GM20431 (cell line): Measurements from ENCODE around the gene WDR27.
"Not testable (repeated sequence)": the region's sequence is repeated elsewhere in the genome, so short reads cannot be mapped to it uniquely, and the experiment has no call there.

ENCODE experiments used
- in situ Hi-C: fragments of 300-500 bp; cut with MseI, MboI; formaldehyde crosslinking; loops from one replicate; pipeline ENCODE4 v1.15.0; 2020; ENCODE audit warnings: low sequenced_read_pairs; ENCODE audit not compliant: unreplicated experiment

The WDR27 gene

DNA sequence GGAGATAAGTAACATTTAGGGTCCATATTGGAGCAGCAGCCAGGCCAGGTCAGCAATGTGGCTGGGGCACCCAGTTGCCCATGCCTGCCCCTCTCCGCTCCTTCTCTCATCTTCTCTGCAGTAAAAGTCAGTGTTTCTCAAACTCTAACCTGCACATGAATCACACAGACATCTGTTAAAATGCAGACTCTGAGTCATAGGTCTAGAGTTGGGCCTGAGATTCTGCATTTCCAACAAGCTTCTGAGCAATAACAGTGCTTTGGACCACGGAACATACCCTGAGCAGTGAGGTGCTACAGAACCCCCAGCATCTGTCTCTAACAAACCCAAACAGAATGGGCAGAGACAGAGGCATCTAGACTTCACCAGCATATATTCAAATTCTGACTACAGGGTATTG lies 12.3 kb upstream of the WDR27 start:
- in situ Hi-C loops, result no loop called here

DNA sequence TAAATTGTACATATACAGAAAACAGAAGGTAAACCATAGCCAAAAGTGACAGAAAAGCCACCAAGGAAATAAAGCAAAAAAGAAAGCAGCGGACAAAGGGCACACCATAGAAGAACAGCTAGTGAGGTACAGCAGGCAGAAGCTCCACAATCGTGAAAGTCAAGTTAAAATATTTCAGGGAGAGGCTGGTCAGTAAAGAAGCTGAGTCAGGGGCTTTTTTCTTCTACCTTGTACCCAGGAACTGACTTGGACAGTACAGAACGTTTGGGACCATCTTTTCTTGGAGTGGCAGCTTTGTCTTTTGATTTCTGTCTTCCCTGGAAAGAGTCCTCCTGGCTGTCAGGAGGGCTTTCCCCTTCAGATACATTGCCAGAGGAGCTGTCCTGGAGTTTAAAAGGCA lies 8.2 kb upstream of the WDR27 start:
- in situ Hi-C loops, result no loop called here

DNA sequence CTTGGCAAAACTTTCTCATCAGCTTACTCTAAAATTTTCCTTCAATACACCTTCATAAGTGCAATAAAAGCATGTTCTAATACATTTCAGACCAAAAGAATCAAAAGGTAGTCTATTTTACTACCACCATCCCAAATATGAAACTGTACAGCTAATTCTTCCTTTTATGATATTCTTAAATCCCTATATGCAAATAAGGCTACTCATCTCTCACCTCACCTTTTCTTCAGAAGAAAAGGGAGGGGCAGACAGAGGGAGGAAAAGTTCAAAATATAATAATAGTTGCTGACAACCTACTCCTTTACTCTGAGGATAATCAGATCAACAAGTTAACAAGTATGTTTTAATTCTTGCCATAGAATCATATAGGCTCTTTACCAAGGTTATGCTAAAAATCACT lies 7.5 kb upstream of the WDR27 start:
- in situ Hi-C loops, result no loop called here

DNA sequence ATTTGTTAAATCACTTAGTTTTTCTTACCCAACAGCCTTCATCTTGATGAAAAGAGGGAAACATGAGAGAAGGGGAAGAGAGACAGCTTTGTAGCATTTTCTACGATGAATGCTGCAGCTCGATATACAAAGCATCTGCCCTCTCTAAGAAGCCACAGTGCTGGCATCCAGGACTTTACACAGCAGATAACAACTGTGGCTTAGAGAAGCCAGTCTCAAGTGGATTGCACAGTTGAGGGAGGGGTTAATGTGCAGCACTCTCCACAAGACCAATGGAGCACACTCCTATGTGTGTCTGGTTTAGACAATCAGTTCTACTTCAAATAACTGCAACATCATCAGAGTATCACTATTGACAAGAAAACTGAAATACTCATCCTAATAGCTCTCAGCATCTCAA lies 5.9 kb upstream of the WDR27 start:
- in situ Hi-C loops, result no loop called here

DNA sequence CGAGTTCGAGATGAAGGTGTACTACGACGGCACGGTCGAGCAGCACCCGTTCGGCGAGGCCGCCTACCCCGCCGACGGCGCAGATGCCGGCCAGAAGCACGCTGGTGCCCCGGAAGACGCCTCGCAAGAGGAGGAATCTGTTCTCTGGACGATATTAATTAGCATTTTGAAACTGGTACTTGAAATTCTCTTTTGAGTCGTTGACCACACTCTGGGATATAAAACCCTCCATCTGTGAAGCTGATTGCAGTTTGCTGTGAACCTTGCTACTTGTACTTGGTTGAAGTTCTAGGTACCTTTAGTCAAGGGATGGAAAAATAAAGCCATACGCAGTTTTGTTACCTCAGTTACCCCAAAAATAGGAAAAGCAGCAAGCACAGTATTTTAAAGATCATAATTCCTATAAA lies 1.0 kb upstream of the WDR27 start:
- in situ Hi-C loops, result no loop called here

DNA sequence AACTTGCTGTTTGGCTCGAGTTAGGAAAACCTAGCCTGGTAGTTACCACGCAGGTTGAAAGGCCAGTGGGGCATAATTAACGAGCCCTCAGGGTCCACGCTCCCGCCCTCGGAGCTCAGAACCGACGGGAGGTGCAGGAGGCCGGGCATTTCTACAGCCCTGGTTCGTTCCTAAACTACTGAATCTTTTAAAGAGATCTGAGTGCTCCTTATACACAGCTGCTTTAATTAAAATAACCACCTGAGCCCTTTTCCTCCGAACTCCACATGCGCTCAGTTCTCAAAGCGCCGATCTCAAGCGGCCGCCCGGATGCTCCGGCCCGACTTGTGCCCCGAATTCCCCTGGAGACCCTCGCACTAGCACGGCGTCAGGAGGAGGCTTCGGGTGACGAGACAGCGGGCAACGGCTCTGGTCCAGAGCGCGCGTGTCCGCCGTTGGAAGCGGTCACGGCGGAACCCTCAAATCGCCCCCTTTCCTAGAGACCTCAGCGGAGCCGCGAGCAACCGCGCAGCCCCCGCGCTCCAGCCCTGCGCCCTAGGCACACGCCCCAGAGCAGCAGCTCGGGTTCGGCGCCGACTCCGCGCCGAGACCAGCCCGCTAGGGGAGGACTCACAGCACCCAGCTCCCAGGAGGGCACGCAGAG lies 397 bp downstream of the WDR27 start:
- in situ Hi-C loops, result no loop called here

DNA sequence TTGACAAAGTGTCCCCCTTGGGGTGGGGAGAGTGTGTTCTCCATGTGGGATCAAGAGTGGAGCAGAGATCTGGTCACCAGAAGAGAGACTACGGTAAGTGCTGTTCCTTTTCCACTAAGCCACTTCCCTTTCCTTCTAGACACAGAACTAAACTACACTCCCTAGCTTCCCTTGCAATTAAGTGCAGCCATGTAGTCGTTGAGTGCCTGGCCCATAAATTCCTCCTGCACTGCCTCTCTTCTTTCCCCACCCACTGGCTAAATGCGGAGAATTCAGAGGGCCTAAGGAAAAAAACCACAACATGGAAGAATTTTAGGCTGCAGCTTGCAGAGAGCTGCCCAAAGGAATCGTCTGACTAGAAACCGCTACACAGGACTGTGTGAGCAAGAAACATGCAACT lies 1.5 kb downstream of the WDR27 start:
- in situ Hi-C loops, result no loop called here

DNA sequence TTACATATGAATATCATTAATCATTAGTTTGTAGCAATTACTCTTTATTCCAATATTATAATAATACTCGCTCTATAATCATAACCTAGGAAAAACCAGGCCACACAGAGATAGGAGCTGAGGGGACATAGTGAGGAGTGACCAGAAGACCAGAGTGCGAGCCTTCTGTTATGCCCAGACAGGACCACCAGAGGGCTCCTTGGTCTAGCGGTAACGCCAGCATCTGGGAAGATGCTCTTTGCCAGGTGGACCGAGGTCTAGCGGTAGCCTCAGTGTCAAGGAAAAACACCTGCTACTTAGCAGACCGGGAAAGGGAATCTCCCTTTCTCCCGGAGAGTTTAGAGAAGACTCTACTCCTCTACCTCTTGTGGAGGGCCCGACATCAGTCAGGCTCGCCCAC lies 4.7 kb downstream of the WDR27 start:
- in situ Hi-C loops, result not testable (repeated sequence)

DNA sequence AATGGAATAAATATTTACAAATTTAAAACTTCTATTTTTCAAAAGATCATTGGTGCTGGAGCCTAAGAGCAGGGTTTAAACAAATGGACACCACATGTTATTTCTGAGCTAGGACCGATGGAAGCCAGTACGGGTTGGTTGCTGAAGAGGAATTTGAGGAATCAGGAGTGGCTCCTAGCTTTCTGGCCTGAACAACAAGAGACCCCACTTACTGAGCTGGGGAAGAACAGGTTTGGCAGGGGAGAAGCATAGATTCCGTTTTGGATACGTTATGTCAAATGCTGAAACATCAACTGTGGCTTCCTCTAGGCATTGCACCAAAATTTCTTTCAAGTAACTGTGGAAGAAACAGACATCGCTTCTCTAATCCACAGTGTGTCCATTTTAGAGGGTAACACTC lies 6.7 kb downstream of the WDR27 start:
- in situ Hi-C loops, result no loop called here

DNA sequence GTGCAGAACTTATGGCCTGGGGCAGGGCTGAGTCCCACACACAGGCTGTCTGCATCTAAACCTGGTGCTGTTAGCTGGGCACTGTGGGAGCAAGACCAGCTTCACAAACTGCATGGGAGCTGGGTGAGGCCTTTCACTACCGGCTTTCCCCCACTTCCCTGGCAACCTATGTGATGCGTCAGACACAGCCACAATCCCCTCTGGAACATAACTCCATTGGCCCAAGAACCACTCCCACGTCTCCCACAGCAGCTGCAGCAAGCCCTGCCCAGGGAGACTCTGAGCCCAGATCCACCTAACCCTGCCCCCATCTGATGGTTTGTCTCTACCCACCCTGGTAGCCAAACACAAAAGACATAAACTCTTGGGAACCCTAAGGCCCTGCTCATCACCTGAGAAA lies 9.3 kb downstream of the WDR27 start:
- in situ Hi-C loops, result no loop called here

DNA sequence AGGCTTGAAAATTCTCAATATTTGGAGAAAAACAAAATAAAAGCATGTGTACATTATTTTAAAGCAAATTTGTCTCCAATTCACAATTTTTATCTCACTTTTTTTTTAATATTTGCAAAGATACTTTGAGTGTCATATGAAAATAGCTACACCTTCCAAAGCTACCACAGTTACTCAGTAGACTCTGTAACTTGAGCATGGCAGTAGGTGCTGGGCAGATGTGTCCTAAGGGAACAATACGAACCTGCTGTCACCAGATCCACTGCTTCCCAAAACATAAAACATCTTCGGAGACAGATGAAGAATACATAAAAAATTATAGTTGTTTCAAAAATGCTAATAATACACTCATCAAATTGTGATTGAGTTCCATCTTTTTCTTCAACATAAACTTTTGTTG lies 10.6 kb downstream of the WDR27 start:
- in situ Hi-C loops, result no loop called here

DNA sequence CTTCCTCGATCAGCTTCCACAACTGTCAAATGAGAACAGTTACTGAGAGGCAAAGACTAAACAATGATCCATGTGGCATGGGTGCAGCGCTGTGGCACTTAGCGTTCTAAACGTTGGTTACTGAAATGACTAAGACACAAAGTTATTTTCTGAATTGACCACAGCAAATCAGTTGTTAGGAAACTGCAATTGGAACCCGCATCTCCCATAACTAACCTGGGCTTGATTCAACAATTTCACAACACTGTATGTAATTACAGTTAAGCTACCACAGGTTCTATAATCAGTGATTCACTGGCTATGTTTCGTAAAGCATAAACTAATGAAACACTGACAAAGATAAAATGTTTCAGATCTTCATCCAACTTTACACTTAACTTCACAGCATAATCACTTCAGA lies 12.5 kb downstream of the WDR27 start:
- in situ Hi-C loops, result no loop called here

DNA sequence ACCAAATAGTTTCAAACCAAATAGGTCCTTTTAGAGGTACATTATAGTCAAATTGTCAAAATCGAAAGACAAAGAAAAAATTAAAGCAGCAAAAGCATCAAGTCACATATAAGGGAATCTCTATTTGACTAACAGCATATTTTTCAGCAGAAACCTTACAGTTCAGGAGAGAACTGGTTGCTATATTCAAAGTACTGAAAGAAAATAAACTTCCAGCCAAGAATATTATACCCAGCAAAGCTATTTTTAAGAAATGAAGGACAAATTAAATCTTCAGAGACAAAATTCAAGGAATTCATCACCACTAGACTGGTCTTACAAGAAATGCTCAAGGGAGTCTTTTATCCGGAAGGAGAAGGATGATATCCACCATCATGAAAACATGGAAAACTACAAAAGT lies 16.0 kb downstream of the WDR27 start:
- in situ Hi-C loops, result no loop called here

DNA sequence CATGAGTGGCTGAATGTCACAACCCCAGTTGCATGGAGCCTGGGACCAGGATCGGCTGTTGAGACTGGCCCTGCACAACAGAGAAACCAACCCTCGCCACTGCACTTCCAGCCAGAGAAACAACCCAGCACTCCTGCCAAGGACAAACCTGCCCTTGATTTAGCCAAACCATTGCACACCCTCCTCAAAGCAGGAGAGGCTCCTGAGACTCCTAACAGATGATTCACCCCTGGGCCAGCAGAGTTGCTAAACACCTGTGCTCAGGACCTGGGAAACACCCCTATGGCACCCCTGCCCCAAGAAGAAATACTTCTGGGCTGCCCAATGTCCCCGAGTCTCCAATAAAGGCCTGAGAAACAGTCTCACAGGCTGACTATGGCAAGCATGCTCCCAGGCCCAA lies 17.8 kb downstream of the WDR27 start:
- in situ Hi-C loops, result no loop called here

DNA sequence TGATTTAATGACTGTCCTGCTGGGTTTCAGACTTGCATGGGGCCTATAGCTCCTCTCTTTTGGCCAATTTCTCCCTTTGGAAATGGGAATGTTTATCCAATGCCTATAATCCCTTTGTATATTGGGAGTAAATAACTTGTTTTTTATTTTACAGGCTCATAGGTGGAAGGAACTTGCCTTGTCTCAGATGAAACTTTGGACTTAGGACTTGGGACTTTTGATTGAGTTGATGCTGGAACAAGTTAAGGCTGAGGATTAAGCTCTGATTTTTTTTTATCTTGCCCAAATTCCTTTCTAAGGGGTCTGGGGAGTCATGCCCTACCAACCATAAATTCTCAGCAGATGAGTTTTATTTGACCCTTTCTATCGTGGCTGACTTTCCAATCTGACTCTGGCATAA lies 23.5 kb downstream of the WDR27 start:
- in situ Hi-C loops, result no loop called here

DNA sequence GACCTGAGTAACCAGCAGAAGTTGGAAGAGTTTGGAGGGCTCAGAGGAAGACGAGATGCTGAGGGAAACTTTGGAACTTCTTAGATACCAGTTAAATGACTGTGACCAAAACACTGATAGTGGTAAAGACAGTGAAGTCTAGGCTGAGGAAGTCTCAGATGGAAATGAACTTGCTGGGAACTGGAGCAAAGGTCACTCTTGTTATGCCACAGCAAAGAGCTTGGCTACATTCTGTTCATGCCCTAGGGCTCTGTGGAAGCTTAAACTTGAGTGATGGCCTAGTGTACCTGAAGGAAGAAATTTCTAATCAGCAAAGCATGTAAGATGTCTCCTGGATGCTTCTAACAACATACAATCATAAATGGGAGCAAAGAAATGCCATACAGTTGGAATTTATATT lies 24.7 kb downstream of the WDR27 start:
- in situ Hi-C loops, result no loop called here

DNA sequence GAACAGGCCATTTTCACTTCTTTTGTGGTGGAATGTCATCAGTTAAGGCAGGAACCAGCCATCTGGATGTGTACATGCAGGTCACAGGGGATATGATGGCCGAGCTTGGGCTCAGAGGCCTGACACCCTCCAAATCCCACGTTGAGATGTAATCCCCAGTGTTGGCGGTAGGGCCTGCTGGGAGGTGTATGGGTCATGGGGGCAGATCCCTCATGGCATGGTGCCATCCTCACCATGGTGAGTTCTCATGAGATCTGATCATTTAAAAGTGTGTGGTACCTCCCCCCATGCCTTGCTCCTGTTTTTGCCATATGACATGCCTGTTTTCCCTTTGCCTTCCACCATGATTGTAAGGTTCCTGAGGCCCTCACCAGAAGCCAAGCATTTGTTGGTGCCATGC lies 26.8 kb downstream of the WDR27 start:
- in situ Hi-C loops, result no loop called here

DNA sequence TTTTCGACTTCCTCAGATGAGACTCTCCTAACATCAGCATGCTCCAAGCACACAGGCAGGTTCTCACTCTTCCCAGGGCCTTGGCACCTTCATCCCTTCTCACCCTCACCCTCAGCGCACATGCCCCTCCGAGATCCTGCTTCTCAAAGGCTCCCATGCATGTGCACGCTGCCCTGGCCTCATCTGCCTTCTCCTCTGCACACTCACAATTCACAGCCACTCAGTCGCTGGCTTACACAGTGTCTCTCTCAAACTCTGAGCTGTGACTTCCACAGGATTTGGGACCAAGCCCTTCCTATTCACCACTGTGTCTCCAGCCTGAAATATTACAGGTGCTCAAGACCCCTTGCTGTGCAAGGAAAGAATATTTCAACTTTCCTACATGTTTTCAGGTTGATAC lies 30.3 kb downstream of the WDR27 start:
- in situ Hi-C loops, result no loop called here

DNA sequence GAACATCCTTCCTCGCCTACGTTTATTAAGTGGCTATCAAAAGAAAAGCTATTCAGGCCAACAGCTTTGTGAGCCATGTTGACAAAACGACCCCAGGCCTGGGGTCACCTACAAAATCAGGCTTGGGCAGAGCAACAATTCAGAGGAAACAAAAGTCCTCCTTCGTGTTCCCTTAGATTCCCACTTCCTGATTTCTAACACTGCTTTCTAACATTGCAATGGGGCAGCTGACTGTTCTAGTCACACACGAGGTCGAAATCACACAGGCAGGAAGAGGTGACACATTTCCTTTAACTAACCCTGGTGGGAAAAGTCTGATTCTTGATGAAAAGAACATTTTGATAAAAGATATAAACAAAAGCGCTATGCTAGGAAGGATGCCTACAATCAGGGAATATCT lies 31.9 kb downstream of the WDR27 start:
- in situ Hi-C loops, result no loop called here

DNA sequence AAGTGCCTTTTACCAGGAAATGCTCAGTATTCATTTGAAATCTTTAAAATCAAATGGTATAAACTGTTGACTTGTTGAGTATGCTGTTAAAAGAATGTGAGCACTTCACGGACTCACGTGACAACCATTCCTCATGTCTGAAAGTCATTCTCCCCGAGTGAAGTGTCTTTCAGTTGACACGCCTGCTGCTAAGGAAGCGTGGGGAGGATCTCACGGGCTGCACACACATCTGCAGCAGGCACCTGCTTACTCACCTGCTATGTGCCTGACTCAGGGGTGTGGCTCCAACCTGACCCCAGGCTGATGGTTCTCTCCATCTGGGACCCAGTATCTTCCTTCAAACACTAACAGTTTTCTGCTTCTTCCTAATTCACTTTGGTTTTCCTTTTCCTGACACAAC lies 32.7 kb downstream of the WDR27 start:
- in situ Hi-C loops, result no loop called here

DNA sequence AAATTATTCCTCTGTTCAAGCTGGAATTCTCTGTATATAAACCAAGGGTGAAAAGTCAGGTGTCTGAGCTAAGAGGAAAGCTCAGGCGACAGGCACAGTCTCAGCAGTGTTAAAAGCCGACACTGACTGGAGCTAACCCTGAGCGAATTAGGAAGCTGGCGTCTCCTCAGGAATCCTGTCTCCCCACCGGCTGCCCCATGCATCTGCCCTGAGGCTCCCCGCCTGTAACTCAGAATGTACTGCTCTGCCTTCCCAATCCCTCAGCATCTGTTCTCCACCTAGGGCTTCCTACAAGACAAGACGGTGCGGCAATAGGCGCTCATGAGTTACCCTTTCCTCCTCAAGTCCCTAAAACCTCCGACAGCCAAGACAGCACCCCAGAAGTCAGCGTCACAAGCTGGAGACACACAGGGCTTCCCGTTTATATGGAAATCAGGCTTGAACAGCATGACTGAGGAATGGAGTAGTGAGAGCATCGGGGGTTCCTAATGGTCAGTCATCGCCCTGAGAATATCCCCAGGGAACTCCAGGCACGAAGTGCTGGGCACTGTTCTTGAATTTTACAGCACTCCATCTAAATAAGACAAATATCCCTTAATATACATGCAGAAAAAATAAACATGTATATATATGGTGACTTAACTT lies 33.5 kb downstream of the WDR27 start:
- in situ Hi-C loops, result no loop called here

DNA sequence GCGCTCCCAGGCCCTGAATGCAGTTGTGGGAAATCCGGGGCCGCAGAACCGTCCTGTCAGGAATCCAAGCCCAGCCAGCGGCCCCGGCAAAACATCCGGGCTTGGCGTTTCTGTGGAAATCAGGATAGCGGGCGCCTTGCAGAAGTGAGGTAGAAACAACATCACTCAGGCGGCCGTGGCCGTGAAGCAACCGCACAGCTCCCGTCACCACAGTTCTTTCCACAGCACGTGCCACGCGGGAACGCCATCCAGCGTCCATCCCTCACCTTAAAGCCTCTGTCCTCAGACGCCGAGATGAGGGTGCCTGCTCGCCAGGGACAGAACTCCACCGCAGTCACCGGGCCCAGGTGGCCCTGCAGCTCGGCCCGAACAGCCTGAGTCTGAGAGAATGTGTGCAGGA lies 34.1 kb downstream of the WDR27 start:
- in situ Hi-C loops, result no loop called here
